ENCODE measurements around the gene DYRK1A.

GRCh38 chr21:37563641-37564340 lies 197.2 kb downstream of the DYRK1A start:
- TF ChIP-seq ZFP30 (CRISPR knock-in tag; IDR thresholded peaks at IDR 0.05) (no peak), BACH2 (CRISPR knock-in tag; IDR thresholded peaks at IDR 0.05; ENCODE audit: borderline replicate concordance) (no peak), PATZ1 (CRISPR knock-in tag; IDR thresholded peaks at IDR 0.05; ENCODE audit: borderline replicate concordance) (no peak), ESRRG (CRISPR knock-in tag; IDR thresholded peaks at IDR 0.05) (no peak), RARB (CRISPR knock-in tag; IDR thresholded peaks at IDR 0.05) (no peak), CREB5 (CRISPR knock-in tag; IDR thresholded peaks at IDR 0.05; ENCODE audit: low read depth) (no peak), CSDC2 (CRISPR knock-in tag; IDR thresholded peaks at IDR 0.05) (no peak), TOX (CRISPR knock-in tag; IDR thresholded peaks at IDR 0.05; ENCODE audit: borderline replicate concordance) (no peak), ZC3H10 (CRISPR knock-in tag; IDR thresholded peaks at IDR 0.05) (no peak), PPARA (CRISPR knock-in tag; IDR thresholded peaks at IDR 0.05; ENCODE audit: borderline replicate concordance) (no peak), OSR1 (CRISPR knock-in tag; IDR thresholded peaks at IDR 0.05) (no peak)
